ENCODE data around the gene YEATS2.

DNA sequence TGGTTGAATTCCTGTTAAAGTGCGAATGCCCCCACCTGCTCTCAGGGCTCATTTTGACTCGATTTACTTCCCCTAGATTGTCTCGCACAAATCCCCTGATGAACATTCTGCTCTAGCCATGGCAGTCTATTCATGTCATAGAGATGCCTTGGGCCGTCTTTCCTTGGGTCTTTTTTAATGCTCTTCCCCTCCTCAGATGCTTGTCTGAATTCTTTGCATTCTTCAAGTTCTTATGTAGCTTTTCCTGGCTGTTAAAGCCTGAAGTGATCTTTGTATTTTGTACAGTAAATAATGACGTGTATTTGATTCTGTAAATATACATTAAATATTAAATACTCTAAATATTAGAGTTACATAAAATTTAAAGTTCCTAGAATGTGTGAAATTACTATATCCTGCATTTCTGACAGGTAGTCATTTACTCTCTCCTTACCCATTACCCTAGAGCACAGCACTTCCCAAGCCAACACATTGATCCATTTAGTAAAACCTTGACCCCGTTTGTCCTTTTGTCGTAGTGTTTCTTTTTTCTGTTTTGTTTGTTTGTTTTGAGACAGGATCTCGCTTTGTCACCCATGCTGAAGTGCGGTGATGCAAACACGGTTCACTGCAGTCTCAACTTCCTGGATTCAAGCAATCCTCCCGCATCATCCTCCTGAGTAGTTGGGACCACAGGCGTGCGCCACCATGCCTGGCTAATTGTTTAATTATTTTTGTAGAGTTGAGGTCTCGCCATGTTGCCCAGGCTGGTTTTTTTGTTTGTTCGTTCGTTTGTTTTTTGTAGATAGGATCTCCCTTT is 47.9 kb downstream of the YEATS2 start:
- no peak for TF ChIP-seq POLR2AphosphoS5 (IDR thresholded peaks at IDR 0.05; ENCODE audit: low read depth, low read length)
- no peak for TF ChIP-seq TAF1 (IDR thresholded peaks at IDR 0.05; ENCODE audit: borderline replicate concordance, low read depth, low read length)
- TF ChIP-seq POLR2A (IDR thresholded peaks at IDR 0.05; ENCODE audit: low read depth, low read length), result no peak
